ENCODE results near the gene ARHGAP18. TPM values are rescaled to one million over a fixed set of nuclear protein-coding genes. Genes with fewer than 3 reads are reported as not detected.

The ARHGAP18 gene
- total and polyA plus RNA-seq, 2 experiments from 2014 or later, result 4.3 to 5.0 TPM

DNA sequence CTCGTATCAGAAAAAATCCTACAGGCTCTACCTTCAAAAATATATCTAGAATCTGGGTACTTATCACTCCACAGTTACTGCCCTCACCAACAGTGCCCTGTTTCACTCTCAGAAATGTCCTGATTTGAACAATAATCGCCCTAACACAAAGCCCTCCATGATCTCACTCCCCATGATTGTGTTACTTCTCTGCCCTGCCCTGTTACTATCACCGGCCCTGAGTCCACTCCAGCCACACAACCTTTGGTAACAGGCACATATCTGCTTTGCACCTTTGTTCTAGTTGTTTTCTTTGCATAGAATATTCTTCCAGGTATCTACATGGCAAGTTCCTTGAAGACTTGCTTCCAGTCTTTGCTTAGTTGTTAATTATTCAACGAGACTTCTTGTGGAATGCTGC is 142.0 kb downstream of the ARHGAP18 start:
- TF ChIP-seq POLR2AphosphoS5 (IDR thresholded peaks at IDR 0.05; ENCODE audit: low read depth), result no peak
- TF ChIP-seq JUNB (IDR thresholded peaks at IDR 0.05; ENCODE audit: unreplicated experiment), result no peak
- no peak for TF ChIP-seq CREB1 (CRISPR knock-in tag; IDR thresholded peaks at IDR 0.05; ENCODE audit: low read depth)
- no peak for TF ChIP-seq STAT1 (IDR thresholded peaks at IDR 0.05; ENCODE audit: unreplicated experiment)
- no peak for TF ChIP-seq ZNF114 (CRISPR knock-in tag; IDR thresholded peaks at IDR 0.05)
- TF ChIP-seq EZH2phosphoT487 (IDR thresholded peaks at IDR 0.05; ENCODE audit: unreplicated experiment), result no peak
- TF ChIP-seq, protein P1, sequence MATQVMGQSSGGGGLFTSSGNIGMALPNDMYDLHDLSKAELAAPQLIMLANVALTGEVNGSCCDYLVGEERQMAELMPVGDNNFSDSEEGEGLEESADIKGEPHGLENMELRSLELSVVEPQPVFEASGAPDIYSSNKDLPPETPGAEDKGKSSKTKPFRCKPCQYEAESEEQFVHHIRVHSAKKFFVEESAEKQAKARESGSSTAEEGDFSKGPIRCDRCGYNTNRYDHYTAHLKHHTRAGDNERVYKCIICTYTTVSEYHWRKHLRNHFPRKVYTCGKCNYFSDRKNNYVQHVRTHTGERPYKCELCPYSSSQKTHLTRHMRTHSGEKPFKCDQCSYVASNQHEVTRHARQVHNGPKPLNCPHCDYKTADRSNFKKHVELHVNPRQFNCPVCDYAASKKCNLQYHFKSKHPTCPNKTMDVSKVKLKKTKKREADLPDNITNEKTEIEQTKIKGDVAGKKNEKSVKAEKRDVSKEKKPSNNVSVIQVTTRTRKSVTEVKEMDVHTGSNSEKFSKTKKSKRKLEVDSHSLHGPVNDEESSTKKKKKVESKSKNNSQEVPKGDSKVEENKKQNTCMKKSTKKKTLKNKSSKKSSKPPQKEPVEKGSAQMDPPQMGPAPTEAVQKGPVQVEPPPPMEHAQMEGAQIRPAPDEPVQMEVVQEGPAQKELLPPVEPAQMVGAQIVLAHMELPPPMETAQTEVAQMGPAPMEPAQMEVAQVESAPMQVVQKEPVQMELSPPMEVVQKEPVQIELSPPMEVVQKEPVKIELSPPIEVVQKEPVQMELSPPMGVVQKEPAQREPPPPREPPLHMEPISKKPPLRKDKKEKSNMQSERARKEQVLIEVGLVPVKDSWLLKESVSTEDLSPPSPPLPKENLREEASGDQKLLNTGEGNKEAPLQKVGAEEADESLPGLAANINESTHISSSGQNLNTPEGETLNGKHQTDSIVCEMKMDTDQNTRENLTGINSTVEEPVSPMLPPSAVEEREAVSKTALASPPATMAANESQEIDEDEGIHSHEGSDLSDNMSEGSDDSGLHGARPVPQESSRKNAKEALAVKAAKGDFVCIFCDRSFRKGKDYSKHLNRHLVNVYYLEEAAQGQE (IDR thresholded peaks at IDR 0.05; ENCODE audit: unreplicated experiment), result no peak
- TF ChIP-seq NANOG (IDR thresholded peaks at IDR 0.05; ENCODE audit: borderline replicate concordance), result no peak
- TF ChIP-seq ZNF331 (CRISPR knock-in tag; IDR thresholded peaks at IDR 0.05; ENCODE audit: low read depth), result no peak
- TF ChIP-seq, protein P2, sequence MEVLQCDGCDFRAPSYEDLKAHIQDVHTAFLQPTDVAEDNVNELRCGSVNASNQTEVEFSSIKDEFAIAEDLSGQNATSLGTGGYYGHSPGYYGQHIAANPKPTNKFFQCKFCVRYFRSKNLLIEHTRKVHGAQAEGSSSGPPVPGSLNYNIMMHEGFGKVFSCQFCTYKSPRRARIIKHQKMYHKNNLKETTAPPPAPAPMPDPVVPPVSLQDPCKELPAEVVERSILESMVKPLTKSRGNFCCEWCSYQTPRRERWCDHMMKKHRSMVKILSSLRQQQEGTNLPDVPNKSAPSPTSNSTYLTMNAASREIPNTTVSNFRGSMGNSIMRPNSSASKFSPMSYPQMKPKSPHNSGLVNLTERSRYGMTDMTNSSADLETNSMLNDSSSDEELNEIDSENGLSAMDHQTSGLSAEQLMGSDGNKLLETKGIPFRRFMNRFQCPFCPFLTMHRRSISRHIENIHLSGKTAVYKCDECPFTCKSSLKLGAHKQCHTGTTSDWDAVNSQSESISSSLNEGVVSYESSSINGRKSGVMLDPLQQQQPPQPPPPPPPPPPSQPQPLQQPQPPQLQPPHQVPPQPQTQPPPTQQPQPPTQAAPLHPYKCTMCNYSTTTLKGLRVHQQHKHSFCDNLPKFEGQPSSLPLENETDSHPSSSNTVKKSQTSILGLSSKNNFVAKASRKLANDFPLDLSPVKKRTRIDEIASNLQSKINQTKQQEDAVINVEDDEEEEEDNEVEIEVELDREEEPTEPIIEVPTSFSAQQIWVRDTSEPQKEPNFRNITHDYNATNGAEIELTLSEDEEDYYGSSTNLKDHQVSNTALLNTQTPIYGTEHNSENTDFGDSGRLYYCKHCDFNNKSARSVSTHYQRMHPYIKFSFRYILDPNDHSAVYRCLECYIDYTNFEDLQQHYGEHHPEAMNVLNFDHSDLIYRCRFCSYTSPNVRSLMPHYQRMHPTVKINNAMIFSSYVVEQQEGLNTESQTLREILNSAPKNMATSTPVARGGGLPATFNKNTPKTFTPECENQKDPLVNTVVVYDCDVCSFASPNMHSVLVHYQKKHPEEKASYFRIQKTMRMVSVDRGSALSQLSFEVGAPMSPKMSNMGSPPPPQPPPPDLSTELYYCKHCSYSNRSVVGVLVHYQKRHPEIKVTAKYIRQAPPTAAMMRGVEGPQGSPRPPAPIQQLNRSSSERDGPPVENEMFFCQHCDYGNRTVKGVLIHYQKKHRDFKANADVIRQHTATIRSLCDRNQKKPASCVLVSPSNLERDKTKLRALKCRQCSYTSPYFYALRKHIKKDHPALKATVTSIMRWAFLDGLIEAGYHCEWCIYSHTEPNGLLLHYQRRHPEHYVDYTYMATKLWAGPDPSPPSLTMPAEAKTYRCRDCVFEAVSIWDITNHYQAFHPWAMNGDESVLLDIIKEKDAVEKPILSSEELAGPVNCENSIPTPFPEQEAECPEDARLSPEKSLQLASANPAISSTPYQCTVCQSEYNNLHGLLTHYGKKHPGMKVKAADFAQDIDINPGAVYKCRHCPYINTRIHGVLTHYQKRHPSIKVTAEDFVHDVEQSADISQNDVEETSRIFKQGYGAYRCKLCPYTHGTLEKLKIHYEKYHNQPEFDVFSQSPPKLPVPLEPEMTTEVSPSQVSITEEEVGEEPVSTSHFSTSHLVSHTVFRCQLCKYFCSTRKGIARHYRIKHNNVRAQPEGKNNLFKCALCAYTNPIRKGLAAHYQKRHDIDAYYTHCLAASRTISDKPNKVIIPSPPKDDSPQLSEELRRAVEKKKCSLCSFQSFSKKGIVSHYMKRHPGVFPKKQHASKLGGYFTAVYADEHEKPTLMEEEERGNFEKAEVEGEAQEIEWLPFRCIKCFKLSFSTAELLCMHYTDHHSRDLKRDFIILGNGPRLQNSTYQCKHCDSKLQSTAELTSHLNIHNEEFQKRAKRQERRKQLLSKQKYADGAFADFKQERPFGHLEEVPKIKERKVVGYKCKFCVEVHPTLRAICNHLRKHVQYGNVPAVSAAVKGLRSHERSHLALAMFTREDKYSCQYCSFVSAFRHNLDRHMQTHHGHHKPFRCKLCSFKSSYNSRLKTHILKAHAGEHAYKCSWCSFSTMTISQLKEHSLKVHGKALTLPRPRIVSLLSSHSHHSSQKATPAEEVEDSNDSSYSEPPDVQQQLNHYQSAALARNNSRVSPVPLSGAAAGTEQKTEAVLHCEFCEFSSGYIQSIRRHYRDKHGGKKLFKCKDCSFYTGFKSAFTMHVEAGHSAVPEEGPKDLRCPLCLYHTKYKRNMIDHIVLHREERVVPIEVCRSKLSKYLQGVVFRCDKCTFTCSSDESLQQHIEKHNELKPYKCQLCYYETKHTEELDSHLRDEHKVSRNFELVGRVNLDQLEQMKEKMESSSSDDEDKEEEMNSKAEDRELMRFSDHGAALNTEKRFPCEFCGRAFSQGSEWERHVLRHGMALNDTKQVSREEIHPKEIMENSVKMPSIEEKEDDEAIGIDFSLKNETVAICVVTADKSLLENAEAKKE (CRISPR knock-in tag; IDR thresholded peaks at IDR 0.05), result no peak
- TF ChIP-seq, protein P3, sequence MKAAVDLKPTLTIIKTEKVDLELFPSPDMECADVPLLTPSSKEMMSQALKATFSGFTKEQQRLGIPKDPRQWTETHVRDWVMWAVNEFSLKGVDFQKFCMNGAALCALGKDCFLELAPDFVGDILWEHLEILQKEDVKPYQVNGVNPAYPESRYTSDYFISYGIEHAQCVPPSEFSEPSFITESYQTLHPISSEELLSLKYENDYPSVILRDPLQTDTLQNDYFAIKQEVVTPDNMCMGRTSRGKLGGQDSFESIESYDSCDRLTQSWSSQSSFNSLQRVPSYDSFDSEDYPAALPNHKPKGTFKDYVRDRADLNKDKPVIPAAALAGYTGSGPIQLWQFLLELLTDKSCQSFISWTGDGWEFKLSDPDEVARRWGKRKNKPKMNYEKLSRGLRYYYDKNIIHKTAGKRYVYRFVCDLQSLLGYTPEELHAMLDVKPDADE (IDR thresholded peaks at IDR 0.05), result no peak
- TF ChIP-seq EZH2 (IDR thresholded peaks at IDR 0.05; ENCODE audit: low read depth, unreplicated experiment), result no peak
- TF ChIP-seq, protein P4, sequence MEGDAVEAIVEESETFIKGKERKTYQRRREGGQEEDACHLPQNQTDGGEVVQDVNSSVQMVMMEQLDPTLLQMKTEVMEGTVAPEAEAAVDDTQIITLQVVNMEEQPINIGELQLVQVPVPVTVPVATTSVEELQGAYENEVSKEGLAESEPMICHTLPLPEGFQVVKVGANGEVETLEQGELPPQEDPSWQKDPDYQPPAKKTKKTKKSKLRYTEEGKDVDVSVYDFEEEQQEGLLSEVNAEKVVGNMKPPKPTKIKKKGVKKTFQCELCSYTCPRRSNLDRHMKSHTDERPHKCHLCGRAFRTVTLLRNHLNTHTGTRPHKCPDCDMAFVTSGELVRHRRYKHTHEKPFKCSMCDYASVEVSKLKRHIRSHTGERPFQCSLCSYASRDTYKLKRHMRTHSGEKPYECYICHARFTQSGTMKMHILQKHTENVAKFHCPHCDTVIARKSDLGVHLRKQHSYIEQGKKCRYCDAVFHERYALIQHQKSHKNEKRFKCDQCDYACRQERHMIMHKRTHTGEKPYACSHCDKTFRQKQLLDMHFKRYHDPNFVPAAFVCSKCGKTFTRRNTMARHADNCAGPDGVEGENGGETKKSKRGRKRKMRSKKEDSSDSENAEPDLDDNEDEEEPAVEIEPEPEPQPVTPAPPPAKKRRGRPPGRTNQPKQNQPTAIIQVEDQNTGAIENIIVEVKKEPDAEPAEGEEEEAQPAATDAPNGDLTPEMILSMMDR (conservative IDR thresholded peaks at IDR 0.05; ENCODE audit: low read depth in 2 of 2), result no peak
- no peak overlapping the region for H3K4me3 Mint-ChIP-seq
- Histone ChIP-seq H3K4me2 (no peak overlapping the region), H3K36me3 (ENCODE audit: insufficient read depth) (no peaks in the 10 kb centered on the region), H3K4me1 (ENCODE audit: insufficient read depth) (no peaks in the 10 kb centered on the region), H4K20me1 (replicated peaks; ENCODE audit: insufficient read depth) (no peaks in the 10 kb centered on the region), H3K27me3 (ENCODE audit: insufficient read depth) (no peaks in the 10 kb centered on the region), H2AFZ (no peak overlapping the region), H3K4me3 (no peak overlapping the region), H3K27ac (ENCODE audit: low read depth) (no peak overlapping the region), H3F3A (replicated peaks; ENCODE audit: low read depth) (no peaks in the 10 kb centered on the region), H3K9me2 (ENCODE audit: insufficient read depth) (no peaks in the 10 kb centered on the region), H3K79me2 (replicated peaks; ENCODE audit: insufficient read depth) (no peaks in the 10 kb centered on the region)
- no peak overlapping the region; the same call in 1 of the 2 replicates for H3K27ac Mint-ChIP-seq
- no peak for ATAC-seq
- H3K9me3 Mint-ChIP-seq, result peaks cover 18% of the 10 kb centered on the region; the same call in 2 of the 3 replicates
- DNase-seq (ENCODE audit: low spot score), result no peak
- H3K27me3 Mint-ChIP-seq (ENCODE audit: insufficient read depth, low read depth, poor library complexity), result peaks cover 2% of the 10 kb centered on the region
- H3K36me3 Mint-ChIP-seq (ENCODE audit: low read depth), result no peaks in the 10 kb centered on the region
- no peaks in the 10 kb centered on the region; the same call in 2 of the 3 replicates for H3K4me1 Mint-ChIP-seq
